ENCODE measurements around the gene FUOM.

DNA sequence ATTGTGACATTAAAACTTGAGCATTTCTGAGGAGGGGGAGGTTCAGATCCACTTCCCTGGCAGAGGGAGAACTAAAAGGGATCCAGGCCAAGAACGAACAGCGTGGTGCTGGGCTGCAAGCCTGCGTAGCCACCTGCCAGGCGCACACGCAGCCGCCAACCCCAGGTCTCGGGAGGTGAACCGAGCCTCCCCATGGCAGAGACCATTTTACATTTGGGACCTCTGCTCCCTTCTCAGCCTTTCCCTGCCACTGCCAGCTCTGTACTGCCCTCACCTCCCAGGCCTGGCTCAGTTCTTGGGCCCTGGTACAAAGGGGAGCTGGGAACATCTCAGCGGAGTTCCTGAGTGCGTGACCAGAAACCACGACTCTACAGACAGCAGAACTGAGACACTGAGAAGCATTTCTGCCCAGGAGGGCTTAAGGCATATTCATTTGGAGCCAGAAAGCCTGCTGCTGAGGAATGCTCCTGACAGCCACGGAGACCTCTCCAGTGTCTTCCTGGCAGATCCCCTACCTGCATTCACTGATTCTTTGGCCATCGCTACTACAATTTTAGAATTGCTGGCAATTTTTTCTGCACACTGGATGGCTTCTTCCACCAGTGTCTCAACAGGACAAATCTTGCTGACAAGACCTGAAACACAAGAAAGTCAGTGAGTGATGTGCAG is 7.8 kb upstream of the FUOM start:
- TF ChIP-seq POLR2A (IDR thresholded peaks at IDR 0.05) (no peak), CTCF (IDR thresholded peaks at IDR 0.05) (no peak), POLR2AphosphoS5 (IDR thresholded peaks at IDR 0.05) (no peak), EP300 (IDR thresholded peaks at IDR 0.05) (no peak)
